HG02884 (cell line): ENCODE data around the gene HSPA4.
"Not testable (repeated sequence)": the region's sequence is repeated elsewhere in the genome, so short reads cannot be mapped to it uniquely, and the experiment has no call there.

Experiments
- ATAC-seq: cut with Tn5 transposase; IDR thresholded peaks from one replicate; pipeline ENCODE4 v1.9.1; 2021; ENCODE audit warnings: mild to moderate bottlenecking, moderate library complexity; ENCODE audit not compliant: unreplicated experiment

Gene HSPA4

GRCh38 chr5:133049726-133050048 lies 2.1 kb upstream of the HSPA4 start:
- no peak for ATAC-seq

DNA sequence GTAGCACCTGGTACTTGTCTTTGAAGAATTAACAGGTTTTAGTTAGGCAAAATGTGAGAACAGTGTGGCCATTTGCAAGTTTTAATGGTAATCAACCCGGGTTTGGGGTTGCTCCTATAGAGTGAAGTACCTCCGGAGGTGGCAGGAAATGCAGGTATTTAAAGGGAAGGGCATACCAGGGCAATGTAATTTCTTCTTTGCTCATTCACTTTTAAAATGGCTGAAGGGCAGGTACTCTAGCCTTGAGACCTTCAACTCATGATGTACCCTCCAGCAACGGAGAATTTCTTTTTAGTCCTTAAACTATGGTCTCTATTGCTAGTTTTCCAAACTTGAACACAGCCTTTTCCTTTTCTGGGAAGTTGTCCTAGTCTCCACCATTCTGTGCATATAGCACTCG lies 1.3 kb upstream of the HSPA4 start:
- no peak for ATAC-seq

- no peak for ATAC-seq
Observed at GRCh38 chr5:133051061-133051541, 712 bp upstream of the HSPA4 start.

DNA sequence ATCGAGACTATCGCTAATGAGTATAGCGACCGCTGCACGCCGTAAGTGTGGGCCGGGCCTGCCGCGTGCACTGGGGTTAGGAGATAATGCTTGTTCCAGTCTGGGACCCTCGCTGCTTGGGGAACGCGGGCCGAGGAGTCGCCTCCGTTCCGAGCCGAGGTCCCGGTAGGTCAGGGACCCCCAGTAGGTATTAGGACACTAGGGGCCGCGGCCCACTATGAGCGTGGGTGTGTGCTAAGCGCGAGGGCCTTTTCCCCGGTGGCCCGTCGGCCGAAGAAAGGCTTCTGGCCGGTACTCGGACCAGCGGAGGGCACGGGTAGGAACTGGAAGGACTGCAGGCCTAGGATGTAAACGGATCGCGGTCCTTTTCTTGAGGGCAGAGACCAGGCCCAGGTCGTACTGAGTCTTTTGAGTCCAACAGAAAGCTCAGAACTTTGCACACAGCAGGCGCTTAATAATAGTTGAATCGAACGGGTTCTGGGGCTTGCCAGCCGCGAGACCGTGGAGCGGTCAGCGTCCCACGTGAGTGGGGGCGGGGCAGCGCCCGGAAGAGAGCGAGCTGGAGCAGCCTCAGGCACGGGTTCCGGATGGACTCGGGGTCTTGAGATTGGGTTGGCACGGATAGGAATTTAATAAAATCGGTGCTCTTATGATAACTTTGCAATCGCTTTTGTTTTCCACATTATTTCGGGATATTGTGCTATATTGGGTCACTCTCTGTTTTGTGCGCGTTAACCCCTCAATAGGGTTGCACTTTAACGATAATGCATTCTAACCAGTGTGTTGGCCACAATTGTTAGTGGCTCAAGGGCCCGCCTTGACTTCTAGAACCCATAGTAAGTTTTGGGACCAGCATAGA lies 733 bp downstream of the HSPA4 start:
- ATAC-seq: peak; percentile 24

DNA sequence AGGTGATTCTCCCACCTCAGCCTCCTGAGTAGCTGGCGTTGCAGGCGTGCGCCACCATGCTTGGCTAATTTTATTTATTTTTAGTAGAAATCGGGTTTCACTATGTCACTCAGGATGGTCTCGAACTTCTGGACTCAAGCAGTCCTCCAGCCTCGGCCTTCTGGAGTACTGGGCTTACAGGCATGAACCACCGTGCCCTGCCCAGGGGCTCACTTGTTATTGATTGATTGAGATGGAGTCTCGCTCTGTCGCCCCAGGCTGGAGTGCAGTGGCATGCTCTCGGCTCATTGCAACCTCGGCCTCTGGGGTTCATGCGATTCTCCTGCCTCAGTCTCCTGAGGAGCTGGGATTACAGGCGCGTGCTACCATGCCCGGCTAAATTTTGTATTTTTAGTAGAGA lies 1.6 kb downstream of the HSPA4 start:
- ATAC-seq: no peak

DNA sequence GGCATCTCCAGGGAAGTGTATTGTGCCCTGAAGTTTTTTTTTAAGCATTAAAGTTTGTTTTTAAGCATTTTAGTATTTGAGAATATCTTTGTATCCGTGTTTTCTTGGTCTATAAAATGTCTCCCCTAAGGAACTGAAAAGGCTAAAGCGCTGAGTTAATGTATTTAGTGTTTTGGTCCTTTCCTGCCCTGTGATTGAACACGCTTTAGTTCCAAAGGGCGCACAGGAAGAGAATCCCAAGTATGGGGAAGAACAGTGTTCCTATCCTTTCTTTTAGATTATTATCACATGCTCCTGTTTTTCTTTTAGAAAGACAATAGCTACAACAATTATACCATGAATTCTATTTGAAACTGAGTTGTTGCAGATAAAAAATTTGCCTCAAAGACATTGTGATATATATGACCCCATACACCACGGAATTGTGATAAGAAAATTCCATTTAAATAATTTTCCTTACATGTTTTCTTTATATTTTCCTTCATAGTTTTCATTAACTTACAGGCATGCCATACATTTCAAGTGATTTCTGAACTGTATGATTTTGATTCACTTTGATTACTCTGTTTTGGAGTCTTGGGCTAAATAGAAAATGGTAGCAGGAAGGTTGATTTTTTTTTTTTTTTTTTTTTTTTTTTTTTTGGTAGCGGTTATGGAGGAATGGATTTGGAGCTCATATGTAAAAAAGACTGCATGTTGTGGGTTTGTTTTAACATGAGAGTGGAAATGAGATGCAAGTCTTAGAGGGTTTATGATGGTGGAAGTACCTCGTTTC lies 3.1 kb downstream of the HSPA4 start:
- ATAC-seq: no peak

- ATAC-seq: no peak
Observed at GRCh38 chr5:133056891-133057290, 5.1 kb downstream of the HSPA4 start.

- ATAC-seq: no peak
Observed at GRCh38 chr5:133059621-133060020, 7.8 kb downstream of the HSPA4 start.

- no peak for ATAC-seq
Observed at GRCh38 chr5:133062276-133062675, 10.5 kb downstream of the HSPA4 start.

- ATAC-seq: no peak
Observed at GRCh38 chr5:133063965-133064364, 12.2 kb downstream of the HSPA4 start.

- no peak for ATAC-seq
Observed at GRCh38 chr5:133065471-133065870, 13.7 kb downstream of the HSPA4 start.

DNA sequence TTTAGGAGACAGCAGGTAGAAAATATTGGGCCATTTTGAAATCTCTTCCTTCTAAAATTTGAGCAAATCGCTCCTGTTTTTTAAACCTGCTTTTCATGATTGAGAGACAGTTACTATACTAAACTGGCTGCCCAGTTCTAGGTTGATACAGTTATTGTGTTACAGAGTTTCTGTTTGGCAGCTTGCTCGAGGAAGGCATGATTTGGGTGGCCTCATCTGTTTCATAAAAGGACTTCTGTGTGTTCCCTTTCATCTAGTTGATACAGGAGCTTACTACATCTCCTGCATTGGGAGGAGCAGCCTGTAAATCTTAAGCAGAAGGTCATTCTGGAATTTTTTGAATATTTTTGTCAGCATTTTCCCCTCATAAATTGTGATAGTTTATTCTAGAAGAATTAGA lies 14.2 kb downstream of the HSPA4 start:
- no peak for ATAC-seq

GRCh38 chr5:133072021-133072420 lies 20.2 kb downstream of the HSPA4 start:
- no peak for ATAC-seq

DNA sequence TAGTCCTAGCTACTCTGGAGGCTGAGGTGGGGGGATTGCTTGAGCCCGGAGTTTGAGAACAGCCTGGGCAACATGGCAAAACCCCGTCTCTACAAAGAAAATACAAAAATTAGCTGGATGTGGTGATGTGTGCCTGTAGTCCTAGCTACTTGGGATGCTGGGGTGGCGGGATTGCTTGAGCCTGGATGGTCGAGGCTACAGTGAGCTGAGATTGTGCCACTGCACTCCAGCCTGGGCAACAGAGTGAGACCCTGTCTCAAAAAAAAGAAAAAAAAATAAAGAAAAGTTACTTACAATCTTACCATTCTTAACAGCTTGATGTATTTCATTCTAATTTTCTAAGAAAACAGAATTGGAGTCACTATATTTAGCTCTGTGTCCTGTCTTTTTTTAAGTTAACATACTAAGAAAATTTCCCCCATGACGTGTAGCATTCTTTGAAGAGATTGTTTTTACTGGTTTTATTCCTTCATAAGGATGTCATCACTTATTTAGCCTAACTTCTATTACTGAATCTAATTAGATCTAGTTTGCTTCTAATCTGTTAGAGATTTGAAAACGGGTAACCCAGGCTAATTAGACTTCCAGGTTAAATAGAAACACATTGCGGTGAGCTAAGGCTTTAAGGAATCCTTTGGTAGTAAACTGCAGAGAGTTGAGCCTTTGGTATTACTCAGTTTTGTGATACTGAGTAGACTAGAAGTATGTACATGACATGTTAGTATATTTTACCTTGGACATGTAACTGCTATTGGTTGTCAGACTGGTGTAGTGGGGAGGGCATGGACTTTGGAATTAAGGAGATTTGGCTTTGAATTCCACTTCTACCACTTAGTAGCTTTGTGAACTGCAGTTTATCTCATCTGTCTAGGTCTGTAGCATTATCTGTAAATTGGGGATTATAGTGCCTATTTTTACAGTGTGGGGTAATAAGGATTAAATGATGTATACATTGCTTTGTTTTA lies 24.0 kb downstream of the HSPA4 start:
- ATAC-seq: no peak

DNA sequence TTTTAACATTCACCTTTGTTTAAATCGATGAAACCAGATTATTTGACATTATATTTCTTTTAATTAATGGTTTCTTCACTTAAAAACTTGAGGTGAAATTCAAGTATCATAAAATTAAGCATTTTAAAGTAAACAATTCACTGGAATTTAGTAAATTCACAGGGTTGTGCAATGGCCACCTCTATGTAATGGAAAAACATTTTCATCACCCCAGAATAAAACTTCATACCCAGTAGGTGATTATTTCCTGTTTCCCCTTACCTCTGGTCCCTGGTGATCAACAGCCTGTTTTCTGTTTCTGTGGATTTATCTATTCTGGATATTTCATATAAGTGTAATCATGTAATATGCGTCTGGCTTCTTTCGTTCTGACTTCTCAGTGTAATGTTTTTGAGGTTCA lies 27.2 kb downstream of the HSPA4 start:
- ATAC-seq: no peak

DNA sequence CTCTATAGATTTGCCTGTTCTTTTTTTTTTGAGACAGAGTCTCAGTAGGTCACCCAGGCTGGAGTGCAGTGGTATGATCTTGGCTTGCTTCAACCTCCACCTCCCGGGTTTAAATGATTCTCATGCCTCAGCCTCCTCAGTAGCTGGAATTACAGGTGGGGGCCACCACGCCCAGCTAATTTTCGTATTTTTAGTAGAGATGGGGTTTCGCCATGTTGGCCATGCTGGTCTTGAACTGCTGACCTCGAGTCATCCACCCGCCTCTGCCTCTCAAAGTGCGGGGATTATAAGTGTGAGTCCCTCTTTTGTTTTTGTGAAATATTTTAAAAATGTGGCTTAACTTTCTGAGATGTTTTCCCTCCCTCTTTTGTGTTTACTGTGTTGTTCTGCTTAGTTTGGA lies 29.2 kb downstream of the HSPA4 start:
- no peak for ATAC-seq

DNA sequence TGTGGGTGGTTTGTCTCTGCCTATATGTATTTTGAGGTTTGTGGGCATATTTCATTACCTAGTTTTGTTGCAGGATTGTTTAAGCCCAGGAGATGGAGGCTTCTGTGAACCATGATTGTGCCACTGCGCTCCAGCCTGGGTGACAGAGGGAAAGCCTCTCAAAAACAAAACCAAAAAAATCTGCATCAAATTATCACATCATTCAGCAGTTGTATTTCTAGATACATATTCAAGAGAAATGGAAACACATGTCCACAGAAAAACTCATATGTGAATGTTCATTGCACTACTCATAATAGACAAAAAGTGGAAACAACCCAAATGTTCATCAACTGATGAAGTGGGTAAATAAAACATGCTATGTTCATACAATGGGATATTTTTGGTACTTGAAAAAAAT lies 29.9 kb downstream of the HSPA4 start:
- ATAC-seq: no peak

- ATAC-seq: no peak
Observed at GRCh38 chr5:133082128-133082527, 30.3 kb downstream of the HSPA4 start.

GRCh38 chr5:133083901-133084300 lies 32.1 kb downstream of the HSPA4 start:
- ATAC-seq: no peak

DNA sequence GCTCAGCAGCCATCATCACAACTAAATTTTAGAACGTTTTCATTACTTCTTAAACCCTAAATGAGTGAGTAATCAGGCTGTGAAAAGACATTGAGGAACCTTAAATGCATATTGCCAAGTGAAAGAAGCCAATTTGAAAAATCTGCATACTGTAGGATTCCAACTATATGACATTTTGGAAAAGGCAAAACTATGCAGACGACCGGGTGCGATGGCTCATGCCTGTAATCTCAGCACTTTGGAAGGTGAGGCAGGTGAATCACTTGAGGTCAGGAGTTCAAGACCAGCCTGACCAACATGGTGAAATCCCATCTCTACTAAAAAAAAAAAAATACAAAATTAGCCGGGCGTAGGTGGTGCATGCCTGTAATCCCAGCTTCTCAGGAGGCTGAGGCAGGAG lies 33.4 kb downstream of the HSPA4 start:
- ATAC-seq: not testable (repeated sequence)

DNA sequence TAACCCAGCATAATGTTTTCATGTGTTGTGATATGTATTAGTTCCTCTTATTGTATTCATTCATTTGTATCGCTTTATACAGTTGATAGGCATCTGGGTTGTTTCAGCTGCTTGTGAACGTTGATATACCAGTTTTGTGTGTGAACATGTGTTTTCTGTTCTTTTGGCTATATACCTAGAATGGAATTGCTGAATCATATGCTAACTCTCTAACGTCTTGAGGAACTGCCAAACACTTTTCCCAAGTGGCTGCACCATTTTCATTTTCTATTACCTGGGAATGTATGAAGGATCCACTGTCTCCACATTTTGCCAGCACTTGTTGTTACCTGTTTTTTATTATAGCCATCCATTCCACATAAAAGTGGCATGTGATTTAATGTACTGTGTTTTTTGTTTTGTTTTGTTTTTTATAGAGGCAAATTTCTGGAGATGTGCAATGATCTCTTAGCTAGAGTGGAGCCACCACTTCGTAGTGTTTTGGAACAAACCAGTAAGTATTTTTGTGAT lies 34.6 kb downstream of the HSPA4 start:
- no peak for ATAC-seq
